Spinal cord (tissue), 10 donors: ENCODE measurements around the gene EIF6. TPM values are rescaled to one million over a fixed set of nuclear protein-coding genes. Genes with fewer than 3 reads are reported as not detected.

Source experiments
- DNase-seq, 6 donors: peaks; one replicate each; pipeline versions ENCODE4 v3.0.0 to v3.0.0-alpha.2; 2013 to 2015; ENCODE audit warnings: low spot score in 6 of 6, low read depth in 4 of 6
- H3K27ac ChIP-seq: one replicate; pipeline ENCODE4 v1.5.1; 2013; ENCODE audit warnings: low read depth, low read length, control low read depth
- H3K27me3 ChIP-seq: one replicate; pipeline ENCODE4 v1.6.1; 2013; ENCODE audit warnings: low read length; ENCODE audit not compliant: control insufficient read depth, insufficient read depth
- H3K36me3 ChIP-seq: one replicate; pipeline ENCODE4 v1.6.1; 2013; ENCODE audit warnings: low read length; ENCODE audit not compliant: control insufficient read depth, insufficient read depth
- H3K4me1 ChIP-seq: one replicate; pipeline ENCODE4 v1.6.1; 2013; ENCODE audit warnings: low read length; ENCODE audit not compliant: control insufficient read depth, insufficient read depth
- H3K4me3 ChIP-seq: one replicate; pipeline ENCODE4 v1.5.1; 2013; ENCODE audit warnings: low read depth, low read length, control low read depth
- H3K9me3 ChIP-seq: one replicate; pipeline ENCODE4 v1.6.1; 2013; ENCODE audit warnings: low read length; ENCODE audit not compliant: control insufficient read depth, insufficient read depth
- WGBS: methylation state at CpG from one replicate; pipeline ENCODE4 v1.1.5; 2013; ENCODE audit warnings: missing lambda C conversion rate; ENCODE audit not compliant: insufficient coverage; 5-methylcytosine and 5-hydroxymethylcytosine counted together
- polyA plus RNA-seq, 2 donors: library from polyadenylated mRNA; unstranded; fragments of 120-200 nt; gene quantifications; one replicate each; pipeline ENCODE4 v1.2.1, GENCODE V29; 2013; ENCODE audit not compliant: insufficient read length in 2 of 2
- total RNA-seq, 2 donors: library from RNA; depleted of rRNA in 1 of 2; stranded (reverse); fragments of 120-200 nt in 1 of 2; fragments of >200 nt in 1 of 2; gene quantifications; one replicate each; pipeline versions ENCODE4 v1.2.3 to v1.2.4, GENCODE V29; 2013 to 2014
- donor health status: healthy.

EIF6 gene
- total and polyA plus RNA-seq, 4 donors = 56.2 to 106 (median 102) TPM

DNA sequence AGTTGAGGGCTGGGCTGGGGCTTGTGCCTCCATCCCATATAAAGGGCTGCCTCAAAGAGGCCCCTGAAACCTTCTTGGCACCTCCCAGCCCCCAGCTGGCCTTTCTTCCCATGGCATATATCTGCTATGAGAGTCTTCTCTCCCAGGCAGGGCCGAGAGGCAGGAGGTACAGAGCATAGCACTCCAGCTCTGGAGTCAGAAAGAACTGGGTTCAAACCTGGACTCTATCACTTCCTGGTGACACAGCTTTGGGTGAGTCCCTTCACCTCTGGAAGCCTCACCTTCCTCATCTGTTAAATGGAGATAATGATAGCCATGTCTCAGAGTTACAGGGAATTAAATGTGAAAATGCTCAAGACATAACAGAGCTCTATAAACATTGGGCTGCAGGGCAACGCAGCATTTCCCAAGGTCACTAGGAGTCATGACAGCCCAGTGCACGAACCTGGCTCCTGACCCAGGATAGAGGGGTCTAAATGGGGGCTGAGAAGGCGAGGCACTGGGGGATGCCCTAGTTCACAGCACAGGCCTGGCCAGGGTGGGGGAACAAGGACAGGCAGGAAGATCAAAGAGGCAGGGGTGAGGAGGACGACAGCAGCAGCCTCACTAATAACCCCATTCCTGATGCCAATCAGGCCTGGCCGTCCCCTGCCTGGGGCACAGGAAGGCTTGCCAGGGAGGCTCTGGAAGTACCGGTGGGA is 5.8 kb upstream of the EIF6 start:
- WGBS = 69% methylated on average over 7 of the region's 7 CpGs

DNA sequence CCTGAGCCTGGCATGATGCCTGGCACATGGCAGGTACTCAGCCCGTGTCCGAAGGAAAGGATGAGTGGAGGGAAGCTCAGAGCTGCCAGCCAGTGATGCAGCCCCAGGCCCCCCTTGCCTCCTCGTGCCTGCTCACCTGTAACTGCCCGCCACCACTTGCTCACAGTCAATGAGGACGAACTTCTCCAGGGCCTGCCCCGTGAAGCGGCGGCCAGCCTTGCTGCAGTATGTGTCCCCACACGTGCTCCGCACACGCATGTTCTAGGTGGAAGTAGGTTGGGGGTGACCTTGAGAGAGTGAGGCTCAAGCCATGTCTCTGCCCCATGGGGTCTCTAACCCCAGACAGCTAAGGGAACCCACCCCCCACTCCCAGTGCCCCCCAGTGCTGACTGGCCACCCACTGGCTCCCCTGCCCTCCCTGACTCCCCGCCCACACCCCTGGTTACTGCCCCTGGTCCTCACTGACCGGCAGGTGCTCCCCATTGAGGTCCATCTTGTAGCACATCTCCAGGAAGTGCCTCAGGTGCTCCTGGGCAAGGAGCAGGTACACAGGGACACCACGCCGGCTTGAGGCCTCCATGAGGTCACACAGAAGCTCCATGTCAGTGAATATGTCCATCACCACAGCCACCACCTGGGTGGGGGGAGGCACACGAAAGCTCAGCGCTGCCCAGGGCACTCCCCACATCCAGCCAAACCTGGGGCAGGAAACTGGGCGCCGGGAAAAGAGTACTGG is 3.9 kb upstream of the EIF6 start:
- DNase-seq = no peak
- no peaks in the 10 kb centered on the region for H3K9me3 ChIP-seq
- peaks cover under 1% of the 10 kb centered on the region for H3K36me3 ChIP-seq

More for the DNA sequence above, 5.8 kb upstream of the EIF6 start:
- Histone ChIP-seq H3K36me3 (no peaks in the 10 kb centered on the region), H3K9me3 (no peaks in the 10 kb centered on the region), H3K4me1 (peaks cover 2% of the 10 kb centered on the region), H3K4me3 (no peak overlapping the region), H3K27ac (no peak overlapping the region), H3K27me3 (no peaks in the 10 kb centered on the region)
- DNase-seq = no peak

DNA sequence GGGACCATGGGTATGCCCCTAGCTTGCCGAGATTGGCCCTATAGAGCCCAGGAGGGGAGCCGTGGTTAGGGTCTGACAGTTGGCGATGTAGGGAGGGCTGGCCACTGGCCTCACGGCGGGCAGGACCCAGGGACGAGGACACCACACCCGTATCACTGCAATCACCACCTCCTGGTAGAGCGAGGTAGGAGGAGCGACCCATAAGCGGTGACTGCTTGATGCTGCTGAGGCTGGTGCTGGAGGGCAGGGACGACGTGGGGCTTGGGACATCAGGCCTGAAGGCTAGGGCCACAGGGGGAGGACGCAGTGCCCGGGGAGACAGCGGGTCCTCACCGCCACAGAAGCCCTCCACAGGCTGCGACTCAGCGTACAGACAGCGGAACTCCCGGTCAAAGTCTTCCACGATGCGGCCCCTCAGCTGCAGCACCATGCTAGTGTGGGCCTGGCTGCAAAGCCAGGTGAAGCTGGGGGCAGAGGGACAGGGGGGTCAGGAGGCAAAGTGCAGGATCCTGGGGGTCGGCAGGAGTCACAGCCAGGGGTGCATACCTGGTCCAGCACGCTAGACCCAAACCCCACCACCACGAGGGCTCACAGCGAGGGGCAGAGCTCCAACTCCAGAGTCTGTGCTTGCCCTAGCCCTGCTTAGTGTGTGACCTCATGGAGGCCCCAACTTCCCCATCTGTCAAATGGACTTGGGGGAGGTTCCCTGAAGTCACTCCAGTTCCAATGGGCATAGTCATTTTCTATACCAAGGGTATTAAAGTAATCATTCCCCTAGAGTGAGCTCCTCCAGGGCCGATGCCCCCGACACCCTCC is 3.1 kb upstream of the EIF6 start:
- H3K36me3 ChIP-seq = peaks cover 6% of the 10 kb centered on the region
- WGBS = 87% methylated on average over 18 of the region's 28 CpGs
- H3K4me3 ChIP-seq = no peak overlapping the region
- no peaks in the 10 kb centered on the region for H3K27me3 ChIP-seq
- no peak for DNase-seq
- H3K4me1 ChIP-seq = peaks cover 16% of the 10 kb centered on the region
- no peak overlapping the region for H3K27ac ChIP-seq
- H3K9me3 ChIP-seq = no peaks in the 10 kb centered on the region

More for the DNA sequence above, 3.9 kb upstream of the EIF6 start:
- no peaks in the 10 kb centered on the region for H3K27me3 ChIP-seq
- no peak overlapping the region for H3K4me3 ChIP-seq
- WGBS = 82% methylated on average over 15 of the region's 19 CpGs
- H3K27ac ChIP-seq = no peak overlapping the region
- peaks cover 14% of the 10 kb centered on the region for H3K4me1 ChIP-seq

GRCh38 chr20:35286899-35287508 is 2.4 kb upstream of the EIF6 start:
- Histone ChIP-seq H3K36me3 (peaks cover 12% of the 10 kb centered on the region), H3K9me3 (no peaks in the 10 kb centered on the region), H3K27me3 (no peaks in the 10 kb centered on the region), H3K4me3 (no peak overlapping the region), H3K4me1 (peaks cover 16% of the 10 kb centered on the region), H3K27ac (no peak overlapping the region)
- DNase-seq = no peak
- 87% methylated on average over 15 of the region's 17 CpGs for WGBS

- Histone ChIP-seq H3K27me3 (no peaks in the 10 kb centered on the region), H3K27ac (no peak overlapping the region), H3K36me3 (peaks cover 17% of the 10 kb centered on the region), H3K4me1 (peaks cover 16% of the 10 kb centered on the region), H3K9me3 (no peaks in the 10 kb centered on the region), H3K4me3 (no peak overlapping the region)
- no peak for DNase-seq
- 96% methylated on average over 12 of the region's 12 CpGs for WGBS
Observed at GRCh38 chr20:35286077-35286898, 1.7 kb upstream of the EIF6 start.

DNA sequence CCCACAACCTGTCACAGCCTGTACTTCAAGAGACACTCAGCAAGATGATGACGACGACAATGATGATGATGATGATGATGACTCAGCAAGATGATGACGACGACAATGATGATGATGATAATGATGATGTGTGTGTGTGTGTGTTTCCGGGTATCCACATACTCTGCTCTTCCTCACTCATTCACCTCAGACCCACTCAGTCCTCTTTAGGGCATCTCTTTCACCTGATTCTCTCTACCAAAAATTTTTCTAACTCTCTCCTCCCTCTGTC is 1.2 kb upstream of the EIF6 start:
- Histone ChIP-seq H3K27me3 (no peaks in the 10 kb centered on the region), H3K9me3 (no peaks in the 10 kb centered on the region), H3K36me3 (peaks cover 21% of the 10 kb centered on the region), H3K4me3 (no peak overlapping the region), H3K4me1 (peaks cover 16% of the 10 kb centered on the region), H3K27ac (no peak overlapping the region)
- WGBS = 100% methylated on average over 1 of the region's 5 CpGs
- no peak for DNase-seq

DNA sequence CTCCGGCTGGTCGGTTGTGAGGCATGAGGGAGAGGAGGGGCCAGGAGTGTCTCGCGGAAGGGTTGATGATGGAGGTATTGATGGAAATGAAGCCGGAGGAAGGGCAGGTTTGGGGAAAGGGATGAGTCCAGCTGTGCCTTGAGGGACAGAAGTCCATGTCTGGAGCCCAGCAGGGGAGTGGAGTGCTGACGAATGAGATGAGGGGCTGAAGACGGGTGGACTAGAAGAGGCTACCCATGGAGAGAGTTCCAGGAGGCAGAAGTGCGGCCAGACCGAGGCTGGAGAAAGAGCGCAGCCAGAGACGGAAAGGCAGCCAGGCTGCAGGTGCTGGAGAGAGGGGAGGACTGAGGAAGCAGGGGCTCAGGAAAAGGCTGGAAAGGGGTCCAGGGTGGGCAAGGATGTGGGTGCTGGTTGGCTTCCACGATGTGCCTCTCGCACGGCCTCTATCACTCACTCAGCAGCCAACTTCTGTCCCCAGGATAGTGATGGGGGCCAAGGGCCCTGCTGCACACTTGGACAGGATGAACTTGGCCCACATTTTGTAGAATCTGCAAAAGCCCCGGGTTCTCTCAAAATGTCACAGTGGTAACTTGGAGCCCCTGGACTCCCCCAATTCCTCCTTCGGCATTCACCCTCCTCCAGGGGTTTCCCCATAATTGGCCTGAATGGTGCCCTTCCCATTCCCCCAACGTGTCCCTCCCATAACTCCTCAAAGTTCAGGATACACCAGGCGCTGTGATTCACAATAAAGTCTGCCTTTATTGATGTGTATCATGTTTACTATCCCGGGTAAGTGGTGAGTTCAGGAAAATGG is 627 bp upstream of the EIF6 start:
- no peaks in the 10 kb centered on the region for H3K27me3 ChIP-seq
- WGBS = 25% methylated on average over 17 of the region's 19 CpGs
- no peaks in the 10 kb centered on the region for H3K9me3 ChIP-seq
- H3K4me1 ChIP-seq = peaks cover 16% of the 10 kb centered on the region
- H3K27ac ChIP-seq = peak overlapping the region; percentile 79
- peak overlapping the region; percentile 81 for H3K4me3 ChIP-seq
- peaks cover 27% of the 10 kb centered on the region for H3K36me3 ChIP-seq
- DNase-seq = no peak

DNA sequence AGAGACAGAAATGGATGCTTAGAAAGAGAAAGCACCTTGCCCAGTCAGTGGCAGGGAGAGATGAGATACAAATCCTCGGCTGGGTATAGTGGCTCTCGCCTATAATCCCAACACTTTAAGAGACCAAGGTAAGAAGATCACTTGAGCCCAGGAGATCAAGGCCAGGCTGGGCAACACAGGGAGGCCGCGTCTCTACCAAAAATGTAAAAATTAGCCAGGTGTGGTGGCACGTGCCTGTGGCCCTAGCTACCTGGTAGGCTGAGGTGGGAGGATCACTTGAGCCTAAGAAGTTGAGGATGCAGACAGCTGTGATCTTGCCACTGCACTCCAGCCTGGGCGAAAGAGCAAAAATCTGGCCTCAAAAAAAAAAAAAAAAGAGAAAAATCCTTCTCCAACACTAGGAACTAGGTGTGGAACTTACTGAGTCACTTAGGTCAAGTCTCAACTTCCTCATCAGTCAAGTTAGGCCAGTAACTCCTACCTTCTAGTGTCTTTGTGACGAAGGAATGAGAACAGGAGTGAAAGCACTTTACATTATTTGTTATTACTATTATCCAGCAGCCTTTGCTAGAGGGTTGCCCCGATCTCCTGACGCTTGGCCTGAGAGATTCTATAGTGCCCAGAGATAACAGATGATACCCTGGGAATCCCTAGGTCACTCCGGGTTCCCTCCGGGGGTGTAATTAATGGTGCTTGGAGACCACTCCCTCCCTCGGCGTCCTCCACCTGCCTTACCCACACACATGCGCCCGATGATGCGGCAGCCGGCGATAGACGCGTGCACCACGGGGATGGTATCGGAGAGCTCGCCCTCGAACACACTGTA is 918 bp downstream of the EIF6 start:
- 21% methylated on average over 16 of the region's 24 CpGs for WGBS
- Histone ChIP-seq H3K4me1 (peaks cover 20% of the 10 kb centered on the region), H3K4me3 (peak overlapping the region; percentile 81), H3K27me3 (no peaks in the 10 kb centered on the region), H3K36me3 (peaks cover 42% of the 10 kb centered on the region), H3K27ac (no peak overlapping the region), H3K9me3 (no peaks in the 10 kb centered on the region)
- no peak for DNase-seq
